Type B pancreatic cell (in vitro differentiated cells): ENCODE data around the gene NBPF4. TPM values are rescaled to one million over a fixed set of nuclear protein-coding genes. Genes with fewer than 3 reads are reported as not detected.
"Not testable (repeated sequence)": the region's sequence is repeated elsewhere in the genome, so short reads cannot be mapped to it uniquely, and the experiment has no call there.

ENCODE experiments used
- DNase-seq: peaks from one replicate; pipeline ENCODE4 v3.0.0; 2021; ENCODE audit warnings: mixed read lengths; ENCODE audit not compliant: unreplicated experiment; ENCODE audit errors: extremely low spot score
- H3K27ac Mint-ChIP-seq: 2 replicates; pipeline ENCODE4 v1.8.0; 2021; ENCODE audit warnings: mild to moderate bottlenecking, mixed read lengths
- H3K27me3 Mint-ChIP-seq: 2 replicates; pipeline ENCODE4 v1.8.0; 2021; ENCODE audit warnings: mixed read lengths
- H3K36me3 Mint-ChIP-seq: 2 replicates; pipeline ENCODE4 v1.8.0; 2021; ENCODE audit warnings: mixed read lengths
- H3K4me1 Mint-ChIP-seq: one replicate; pipeline ENCODE4 v1.8.0; 2021; ENCODE audit warnings: mixed read lengths; ENCODE audit not compliant: unreplicated experiment
- H3K4me3 Mint-ChIP-seq: 2 replicates; pipeline ENCODE4 v1.8.0; 2021; ENCODE audit warnings: mild to moderate bottlenecking, mixed read lengths
- H3K9me3 Mint-ChIP-seq: 2 replicates; pipeline ENCODE4 v1.8.0; 2021; ENCODE audit warnings: mixed read lengths
- CTCF ChIP-seq: fragments of 200-600 bp; sonication (generic); conservative IDR thresholded peaks from 2 replicates; pipeline ENCODE4 v1.5.0; 2021; ENCODE audit warnings: antibody characterized with exemption, mild to moderate bottlenecking
- total RNA-seq: library from RNA; stranded (reverse); gene quantifications from 2 replicates; pipeline ENCODE4 v1.2.1, GENCODE V29; 2021; ENCODE audit warnings: low replicate concordance

Gene NBPF4
- total RNA-seq, 1 donor from 2014 or later, result not detected

- peaks cover 16% of the 10 kb centered on the region for H3K27me3 Mint-ChIP-seq
- DNase-seq, result no peak
- no peak overlapping the region for H3K4me3 Mint-ChIP-seq
- no peak overlapping the region for H3K27ac Mint-ChIP-seq
- peaks cover 5% of the 10 kb centered on the region for H3K4me1 Mint-ChIP-seq
- H3K9me3 Mint-ChIP-seq, result peaks cover 4% of the 10 kb centered on the region
- H3K36me3 Mint-ChIP-seq, result no peaks in the 10 kb centered on the region
- no peak for TF ChIP-seq CTCF
Observed at GRCh38 chr1:108208724-108209446, 35.0 kb downstream of the NBPF4 start.

GRCh38 chr1:108203582-108203981 lies 40.3 kb downstream of the NBPF4 start:
- H3K4me3 Mint-ChIP-seq, DNase-seq, H3K27ac Mint-ChIP-seq, H3K36me3 Mint-ChIP-seq, H3K9me3 Mint-ChIP-seq, H3K27me3 Mint-ChIP-seq: not testable (repeated sequence)
- peaks cover 16% of the 10 kb centered on the region for H3K4me1 Mint-ChIP-seq

GRCh38 chr1:108201687-108202086 lies 42.2 kb downstream of the NBPF4 start:
- peaks cover 16% of the 10 kb centered on the region for H3K36me3 Mint-ChIP-seq
- H3K27ac Mint-ChIP-seq, result no peak overlapping the region
- H3K4me1 Mint-ChIP-seq, result peaks cover 25% of the 10 kb centered on the region
- DNase-seq, result no peak
- H3K27me3 Mint-ChIP-seq, result peaks cover 2% of the 10 kb centered on the region
- no peak overlapping the region for H3K4me3 Mint-ChIP-seq
- peaks cover 8% of the 10 kb centered on the region for H3K9me3 Mint-ChIP-seq
- TF ChIP-seq CTCF, result no peak

GRCh38 chr1:108200687-108201051 lies 43.2 kb downstream of the NBPF4 start:
- Mint-ChIP-seq H3K4me1 (peaks cover 25% of the 10 kb centered on the region), H3K27ac (peak overlapping the region; percentile 93), H3K4me3 (peak overlapping the region; percentile 93), H3K27me3 (peaks cover 2% of the 10 kb centered on the region), H3K9me3 (peaks cover 8% of the 10 kb centered on the region), H3K36me3 (peaks cover 21% of the 10 kb centered on the region)
- no peak for TF ChIP-seq CTCF
- DNase-seq, result no peak

- peaks cover 12% of the 10 kb centered on the region for H3K9me3 Mint-ChIP-seq
- H3K4me1 Mint-ChIP-seq, result peaks cover 25% of the 10 kb centered on the region
- no peak for TF ChIP-seq CTCF
- H3K36me3 Mint-ChIP-seq, result peaks cover 26% of the 10 kb centered on the region
- DNase-seq, result peak; percentile 82
- peaks cover 2% of the 10 kb centered on the region for H3K27me3 Mint-ChIP-seq
- H3K4me3 Mint-ChIP-seq, result peak within 1 kb of the TSS; percentile 93
- peak within 1 kb of the TSS; percentile 94 for H3K27ac Mint-ChIP-seq
Observed at GRCh38 chr1:108199781-108200686, 43.8 kb downstream of the NBPF4 start, which contains the start of gene SLC25A24. TSS of gene SLC25A24 (minus strand) at chr1:108200343. CDS start at chr1:108200138, 205 bp downstream.
